Choroid plexus epithelial cell (primary cell): ENCODE results near the gene CCDC60.

Source experiments
- DNase-seq: peaks from one replicate; pipeline ENCODE4 v3.0.0-alpha.2; 2010; ENCODE audit warnings: low read depth
- H3K4me3 ChIP-seq: 2 replicates; pipeline ENCODE4 v1.5.1; 2011; ENCODE audit warnings: low read depth, mild to moderate bottlenecking, control low read depth, low read length, moderate library complexity
- TF ChIP-seq, protein P1 (sequence below): conservative IDR thresholded peaks from 2 replicates; pipeline ENCODE4 v1.5.1; 2011; ENCODE audit warnings: low read depth, mild to moderate bottlenecking, control low read depth, inconsistent platforms, low read length, moderate library complexity

The CCDC60 gene

DNA sequence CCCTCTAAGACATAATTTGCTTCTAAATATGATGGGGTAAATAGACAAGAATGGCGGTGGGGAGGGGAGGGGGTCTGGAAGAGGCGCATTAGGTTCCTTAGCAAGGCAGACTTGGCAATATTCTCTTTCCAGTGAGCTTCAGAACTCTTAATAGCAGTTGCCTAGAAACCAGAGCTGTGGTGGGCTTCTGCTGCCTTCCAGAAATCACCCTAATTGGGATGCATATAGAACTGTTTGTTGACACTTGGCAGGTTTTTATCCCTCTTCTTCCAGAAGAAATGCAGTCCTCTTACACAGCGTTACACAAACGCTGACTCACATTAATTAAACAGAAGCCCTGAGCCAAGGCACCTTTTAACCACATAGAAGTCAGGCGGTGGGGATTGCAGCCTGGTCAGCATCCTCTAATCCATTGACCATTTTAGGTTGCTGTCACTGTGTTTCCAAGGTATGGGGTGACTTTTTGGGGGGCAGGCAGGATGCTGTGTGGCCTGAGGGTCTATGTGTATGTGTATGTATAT is 114.1 kb downstream of the CCDC60 start:
- TF ChIP-seq, protein P1, sequence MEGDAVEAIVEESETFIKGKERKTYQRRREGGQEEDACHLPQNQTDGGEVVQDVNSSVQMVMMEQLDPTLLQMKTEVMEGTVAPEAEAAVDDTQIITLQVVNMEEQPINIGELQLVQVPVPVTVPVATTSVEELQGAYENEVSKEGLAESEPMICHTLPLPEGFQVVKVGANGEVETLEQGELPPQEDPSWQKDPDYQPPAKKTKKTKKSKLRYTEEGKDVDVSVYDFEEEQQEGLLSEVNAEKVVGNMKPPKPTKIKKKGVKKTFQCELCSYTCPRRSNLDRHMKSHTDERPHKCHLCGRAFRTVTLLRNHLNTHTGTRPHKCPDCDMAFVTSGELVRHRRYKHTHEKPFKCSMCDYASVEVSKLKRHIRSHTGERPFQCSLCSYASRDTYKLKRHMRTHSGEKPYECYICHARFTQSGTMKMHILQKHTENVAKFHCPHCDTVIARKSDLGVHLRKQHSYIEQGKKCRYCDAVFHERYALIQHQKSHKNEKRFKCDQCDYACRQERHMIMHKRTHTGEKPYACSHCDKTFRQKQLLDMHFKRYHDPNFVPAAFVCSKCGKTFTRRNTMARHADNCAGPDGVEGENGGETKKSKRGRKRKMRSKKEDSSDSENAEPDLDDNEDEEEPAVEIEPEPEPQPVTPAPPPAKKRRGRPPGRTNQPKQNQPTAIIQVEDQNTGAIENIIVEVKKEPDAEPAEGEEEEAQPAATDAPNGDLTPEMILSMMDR, result no peak
- no peak overlapping the region for H3K4me3 ChIP-seq
- no peak for DNase-seq

DNA sequence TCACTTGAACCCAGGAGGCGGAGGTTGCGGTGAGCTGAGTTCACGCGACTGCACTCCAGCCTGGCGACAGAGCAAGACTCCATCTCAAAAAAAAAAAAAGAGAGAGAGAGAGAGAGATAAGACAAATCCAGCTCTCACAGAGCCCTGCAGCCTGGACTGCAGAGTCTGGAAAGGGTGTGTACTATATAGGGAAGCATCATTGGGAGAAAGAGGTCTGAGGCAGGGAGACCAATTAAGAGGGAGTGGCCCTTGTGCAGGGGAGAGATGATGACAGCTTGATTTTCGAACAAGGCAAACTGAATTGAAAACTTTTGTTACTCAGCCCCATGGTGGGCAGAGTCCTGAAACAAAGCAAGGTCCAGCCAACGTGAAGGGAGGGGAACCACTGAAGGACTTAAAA is 116.2 kb downstream of the CCDC60 start:
- DNase-seq, result no peak

DNA sequence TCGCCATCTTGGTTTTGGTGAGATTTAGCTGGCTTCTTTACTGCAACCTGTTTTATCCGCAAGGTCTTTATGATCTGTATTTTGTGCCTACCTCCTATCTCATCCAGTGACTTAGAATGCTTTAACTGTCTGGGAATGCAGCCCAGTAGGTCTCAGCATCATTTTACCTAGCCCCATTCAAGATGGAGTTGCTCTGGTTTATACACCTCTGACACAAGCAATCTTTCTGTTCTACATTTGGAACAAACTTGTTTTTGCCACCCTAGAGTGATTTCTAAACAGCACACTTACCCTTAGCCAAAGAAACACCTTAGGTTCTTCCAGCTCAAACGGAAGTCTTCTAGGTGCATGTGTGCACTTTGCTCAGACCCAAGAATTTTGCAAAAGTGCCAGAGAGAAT is 122.3 kb downstream of the CCDC60 start:
- H3K4me3 ChIP-seq, result no peak overlapping the region
- no peak for DNase-seq
- TF ChIP-seq, protein P1, result no peak

More for the DNA sequence above, 116.2 kb downstream of the CCDC60 start:
- H3K4me3 ChIP-seq, result no peak overlapping the region
- TF ChIP-seq, protein P1, result no peak

DNA sequence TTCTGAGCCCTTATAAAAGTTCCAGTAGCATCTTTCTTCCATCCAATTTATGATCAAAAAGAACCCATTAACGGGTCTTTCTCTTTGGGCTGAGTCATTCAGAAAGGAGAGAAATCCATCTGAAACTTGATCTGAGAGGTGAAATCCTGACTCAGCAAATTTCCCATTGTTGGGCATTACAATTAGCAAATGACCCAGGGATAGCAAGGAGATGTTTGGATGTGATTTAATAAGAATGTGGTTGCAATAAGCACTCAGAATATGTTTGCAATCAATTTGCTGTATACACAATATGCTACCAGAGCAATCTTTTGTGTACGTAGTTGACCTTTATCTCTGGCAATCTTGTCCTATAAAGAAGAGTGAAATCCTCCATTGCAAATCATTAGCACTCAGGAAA is 122.7 kb downstream of the CCDC60 start:
- no peak for DNase-seq
- TF ChIP-seq, protein P1, result no peak
- no peak overlapping the region for H3K4me3 ChIP-seq

DNA sequence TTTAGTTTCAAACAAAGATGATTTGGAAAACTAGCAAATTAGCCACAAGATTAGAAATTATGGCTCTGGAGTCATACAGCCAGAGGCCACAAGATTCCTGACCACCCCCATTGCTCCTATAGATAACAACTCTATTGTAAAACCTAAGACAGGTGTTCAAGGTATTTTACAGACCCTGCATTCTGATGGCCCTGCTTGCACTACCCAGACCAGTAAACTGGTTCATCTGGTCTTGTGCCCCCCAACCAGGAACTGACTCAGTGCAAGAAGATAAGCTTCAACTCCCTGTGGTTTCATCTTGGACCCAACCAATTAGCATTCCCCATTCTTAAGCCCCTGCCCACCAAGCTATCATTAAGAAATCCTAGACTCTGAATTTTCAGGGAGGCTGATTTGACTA is 125.0 kb downstream of the CCDC60 start:
- no peak for DNase-seq

DNA sequence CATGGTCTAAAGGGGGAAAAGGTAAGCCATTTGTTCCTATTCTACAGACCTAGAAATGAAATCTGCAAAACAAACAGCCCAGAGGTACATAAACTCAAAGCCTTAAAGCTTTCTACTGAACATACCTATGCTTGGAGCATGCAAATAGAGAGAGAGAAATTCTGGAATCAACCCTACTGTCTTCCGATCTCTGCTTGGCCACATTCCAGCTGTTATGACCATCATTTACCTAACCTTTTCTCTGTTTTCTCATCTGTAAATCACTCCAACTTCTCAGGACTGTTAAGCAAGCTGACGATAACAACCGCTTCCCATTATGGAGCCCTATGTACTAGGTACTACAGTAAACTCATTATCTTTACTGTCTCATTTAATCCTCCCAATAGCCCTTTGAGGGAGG is 126.3 kb downstream of the CCDC60 start:
- no peak for DNase-seq
- TF ChIP-seq, protein P1, result no peak
- no peak overlapping the region for H3K4me3 ChIP-seq

More for the DNA sequence above, 125.0 kb downstream of the CCDC60 start:
- TF ChIP-seq, protein P1, result no peak
- H3K4me3 ChIP-seq, result no peak overlapping the region

DNA sequence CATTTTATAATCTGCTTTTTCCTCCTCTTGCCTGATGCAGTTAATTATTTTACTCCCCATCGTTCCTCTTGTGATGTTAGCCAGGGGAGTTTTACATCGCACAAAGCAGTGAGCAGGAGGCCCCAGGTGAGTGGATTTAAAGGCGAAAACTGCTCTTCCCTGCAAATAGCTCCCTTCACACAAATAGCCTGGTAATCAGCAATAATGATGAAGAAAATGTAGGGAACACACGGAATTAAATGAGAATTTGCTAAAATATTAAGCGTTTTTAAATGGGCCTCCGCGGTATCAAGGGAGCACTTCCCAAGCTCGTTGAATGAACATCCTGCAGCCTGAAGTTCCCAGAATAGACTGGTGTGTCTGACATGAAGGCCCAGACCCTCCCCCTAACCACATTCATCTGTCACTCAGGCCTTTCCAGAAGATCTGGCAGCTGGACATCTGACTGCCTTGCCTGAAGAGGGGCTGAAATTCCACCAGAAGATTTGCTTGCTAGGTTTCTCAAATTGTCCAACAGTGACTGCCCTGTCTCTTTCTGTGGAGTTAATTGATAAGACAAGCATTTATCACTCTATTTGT is 127.2 kb downstream of the CCDC60 start:
- TF ChIP-seq, protein P1, result no peak
- no peak for DNase-seq
- H3K4me3 ChIP-seq, result no peak overlapping the region
